Esophagus muscularis mucosa (tissue), 4 donors: ENCODE measurements around the gene DGCR8. TPM values are rescaled to one million over a fixed set of nuclear protein-coding genes. Genes with fewer than 3 reads are reported as not detected.

Experiments
- DNase-seq: peaks from one replicate; pipeline ENCODE4 v3.0.0-alpha.2; 2017; ENCODE audit errors: extremely low spot score
- H3K27ac ChIP-seq, 4 donors: fragments of 200-600 bp; sonication (generic); replicated peaks in 1 of 4; 1 replicate in 3 of 4; 2 replicates in 1 of 4; pipeline ENCODE4 v1.5.1; 2016 to 2019; ENCODE audit warnings: mild to moderate bottlenecking in 1 of 4
- H3K27me3 ChIP-seq, 4 donors: fragments of 200-600 bp; sonication (generic); one replicate each; pipeline versions ENCODE4 v1.5.1 to v1.6.0; 2016 to 2019
- H3K36me3 ChIP-seq, 4 donors: fragments of 200-600 bp; sonication (generic); one replicate each; pipeline ENCODE4 v1.5.1; 2016 to 2019
- H3K4me1 ChIP-seq, 4 donors: fragments of 200-600 bp; sonication (generic); one replicate each; pipeline ENCODE4 v1.5.1; 2016 to 2019
- H3K4me3 ChIP-seq, 4 donors: fragments of 200-600 bp; sonication (generic); 1 replicate in 2 of 4; 2 replicates in 2 of 4; pipeline ENCODE4 v1.5.1; 2016 to 2019; ENCODE audit warnings: mild to moderate bottlenecking in 4 of 4, moderate library complexity in 1 of 4
- H3K9me3 ChIP-seq, 4 donors: fragments of 200-600 bp; sonication (generic); 1 replicate in 3 of 4; 2 replicates in 1 of 4; pipeline ENCODE4 v1.5.1; 2016 to 2019
- EP300 ChIP-seq: sonication (generic); formaldehyde crosslinking; IDR thresholded peaks from one replicate; pipeline ENCODE4 v1.6.1; 2017; ENCODE audit warnings: antibody characterized with exemption
- POLR2A ChIP-seq: fragments of 450-650 bp; IDR thresholded peaks from one replicate; pipeline ENCODE4 v1.6.1; 2017; ENCODE audit warnings: antibody characterized with exemption, moderate library complexity, mild to moderate bottlenecking, low read depth
- POLR2AphosphoS5 ChIP-seq, 2 donors: sonication (generic); formaldehyde crosslinking; IDR thresholded peaks; one replicate each; pipeline ENCODE4 v1.6.1; 2017; ENCODE audit warnings: antibody characterized with exemption in 2 of 2
- WGBS: methylation state at CpG from one replicate; pipeline ENCODE4 v1.1.5; 2018; 5-methylcytosine and 5-hydroxymethylcytosine counted together
- intact Hi-C: fragments of 100-400 bp; cut with DNase I; formaldehyde crosslinking; loops from one replicate; pipeline ENCODE4 v1.15.1; 2023
- total RNA-seq, 4 donors: library from RNA; depleted of rRNA; stranded (reverse); fragments of >200 nt; gene quantifications; one replicate each; pipeline versions ENCODE4 v1.1.0 to v1.2.1, GENCODE V29; 2016
- TF ChIP-seq, protein P1 (sequence below), 3 experiments: fragments of 200-600 bp in 2 of 3; fragments of 450-650 bp in 1 of 3; sonication (generic) in 2 of 3; IDR thresholded peaks; one replicate each; pipeline ENCODE4 v1.5.1; 2017 to 2019; ENCODE audit warnings: antibody characterized with exemption in 3 of 3, mild to moderate bottlenecking in 2 of 3, moderate library complexity in 1 of 3

The DGCR8 gene
- total RNA-seq, 4 donors from 2014 or later, result 16.9 to 26.6 (median 19.6) TPM

DNA sequence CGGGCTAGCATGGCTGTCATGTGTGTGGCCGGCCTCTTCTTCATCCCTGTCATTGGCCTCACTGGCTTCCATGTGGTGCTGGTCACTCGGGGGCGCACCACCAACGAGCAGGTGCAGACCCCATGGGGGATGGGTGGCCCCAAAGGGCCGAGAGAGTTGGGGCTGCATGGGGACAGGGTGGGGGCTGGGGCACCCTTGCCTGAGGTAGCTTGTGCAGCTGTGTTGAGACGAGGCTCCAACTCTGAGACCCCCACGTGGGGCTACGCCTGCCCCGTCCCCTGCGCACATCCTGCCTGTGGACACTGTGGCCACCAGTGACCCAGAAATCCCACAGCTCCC lies 60.0 kb downstream of the DGCR8 start:
- H3K36me3 ChIP-seq, result peaks cover 0 to 59% (median 50%) of the 10 kb centered on the region in 4 donors
- H3K4me1 ChIP-seq, result peaks cover 34 to 40% (median 37%) of the 10 kb centered on the region in 4 donors
- H3K27me3 ChIP-seq, result no peaks in the 10 kb centered on the region
- TF ChIP-seq POLR2AphosphoS5 (IDR thresholded peaks at IDR 0.05), result no peak
- no peaks in the 10 kb centered on the region for H3K9me3 ChIP-seq
- no peak overlapping the region for H3K4me3 ChIP-seq
- DNase-seq, result no peak
- WGBS, result no CpG with 5 or more reads among the region's 11 CpGs
- intact Hi-C loops, result no loop called here
- no peak overlapping the region for H3K27ac ChIP-seq

DNA sequence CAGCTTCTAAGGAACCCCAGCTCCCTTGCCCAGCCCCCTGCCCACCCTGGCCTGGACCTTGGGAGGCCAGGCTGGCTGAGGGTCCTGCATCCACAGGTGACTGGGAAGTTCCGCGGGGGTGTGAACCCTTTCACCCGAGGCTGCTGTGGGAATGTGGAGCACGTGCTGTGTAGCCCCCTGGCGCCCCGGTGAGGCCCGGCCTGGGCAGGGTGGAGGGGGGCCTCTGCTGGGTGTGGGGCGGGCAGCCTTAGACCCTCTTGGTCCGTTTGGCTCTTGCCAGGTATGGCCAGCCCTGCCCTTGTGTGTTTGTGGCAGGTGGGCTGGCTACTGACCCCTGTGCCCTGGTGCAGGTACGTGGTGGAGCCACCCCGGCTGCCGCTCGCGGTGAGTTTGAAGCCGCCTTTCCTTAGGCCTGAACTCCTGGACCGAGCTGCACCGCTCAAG lies 60.5 kb downstream of the DGCR8 start:
- H3K27me3 ChIP-seq, result no peaks in the 10 kb centered on the region
- intact Hi-C loops, result no loop called here
- TF ChIP-seq, protein P1, sequence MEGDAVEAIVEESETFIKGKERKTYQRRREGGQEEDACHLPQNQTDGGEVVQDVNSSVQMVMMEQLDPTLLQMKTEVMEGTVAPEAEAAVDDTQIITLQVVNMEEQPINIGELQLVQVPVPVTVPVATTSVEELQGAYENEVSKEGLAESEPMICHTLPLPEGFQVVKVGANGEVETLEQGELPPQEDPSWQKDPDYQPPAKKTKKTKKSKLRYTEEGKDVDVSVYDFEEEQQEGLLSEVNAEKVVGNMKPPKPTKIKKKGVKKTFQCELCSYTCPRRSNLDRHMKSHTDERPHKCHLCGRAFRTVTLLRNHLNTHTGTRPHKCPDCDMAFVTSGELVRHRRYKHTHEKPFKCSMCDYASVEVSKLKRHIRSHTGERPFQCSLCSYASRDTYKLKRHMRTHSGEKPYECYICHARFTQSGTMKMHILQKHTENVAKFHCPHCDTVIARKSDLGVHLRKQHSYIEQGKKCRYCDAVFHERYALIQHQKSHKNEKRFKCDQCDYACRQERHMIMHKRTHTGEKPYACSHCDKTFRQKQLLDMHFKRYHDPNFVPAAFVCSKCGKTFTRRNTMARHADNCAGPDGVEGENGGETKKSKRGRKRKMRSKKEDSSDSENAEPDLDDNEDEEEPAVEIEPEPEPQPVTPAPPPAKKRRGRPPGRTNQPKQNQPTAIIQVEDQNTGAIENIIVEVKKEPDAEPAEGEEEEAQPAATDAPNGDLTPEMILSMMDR (IDR thresholded peaks at IDR 0.05), result no peak
- no peak overlapping the region for H3K4me3 ChIP-seq
- peaks cover 0 to 64% (median 54%) of the 10 kb centered on the region in 4 donors for H3K36me3 ChIP-seq
- no peak for DNase-seq
- no peak overlapping the region for H3K27ac ChIP-seq
- no peaks in the 10 kb centered on the region for H3K9me3 ChIP-seq
- 94% methylated on average over 9 of the region's 17 CpGs for WGBS
- H3K4me1 ChIP-seq, result peaks cover 30 to 35% (median 33%) of the 10 kb centered on the region in 4 donors

DNA sequence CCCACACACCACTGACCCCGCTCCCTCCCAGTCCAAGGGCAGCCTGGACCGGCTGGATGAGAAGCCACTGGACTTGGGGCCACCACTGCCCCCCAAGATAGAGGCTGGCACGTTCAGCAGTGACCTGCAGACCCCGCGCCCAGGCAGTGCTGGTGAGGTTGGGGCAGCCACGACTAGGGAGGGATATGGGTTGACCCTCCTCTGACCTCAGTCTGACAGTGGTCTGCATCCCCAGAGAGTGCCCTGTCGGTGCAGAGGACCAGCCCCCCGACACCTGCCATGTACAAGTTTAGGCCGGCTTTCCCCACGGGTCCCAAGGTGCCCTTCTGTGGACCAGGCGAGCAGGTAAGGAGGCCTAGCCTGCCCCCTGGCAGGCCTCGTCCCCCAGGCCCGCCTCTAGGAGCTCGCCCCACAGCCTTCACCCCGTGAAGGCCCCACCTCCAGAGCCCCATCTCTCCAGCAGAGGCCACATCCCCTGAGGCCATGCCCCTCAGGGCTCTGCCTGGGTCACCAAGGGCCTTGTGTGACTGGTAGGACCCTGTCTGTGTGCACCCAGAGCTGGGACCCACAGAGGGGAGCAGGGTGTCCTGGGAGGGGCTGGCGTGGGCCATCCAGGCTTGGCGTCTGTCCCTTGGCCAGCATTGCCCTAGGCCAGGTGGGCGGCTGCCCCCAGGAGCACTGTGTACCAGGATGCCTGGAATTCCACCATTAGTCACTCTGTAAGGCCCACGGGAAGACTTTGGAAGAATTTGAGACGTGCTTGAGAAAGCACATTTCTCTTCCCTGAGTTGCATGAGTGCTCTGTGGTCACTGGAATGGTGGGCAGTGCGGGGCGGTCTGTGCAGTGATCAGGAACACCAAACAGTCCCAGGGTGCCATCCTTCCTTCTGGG lies 61.4 kb downstream of the DGCR8 start:
- TF ChIP-seq, protein P1 (IDR thresholded peaks at IDR 0.05), result no peak
- no peak for TF ChIP-seq POLR2A
- TF ChIP-seq POLR2AphosphoS5 (IDR thresholded peaks at IDR 0.05), result no peak
- no peak for TF ChIP-seq EP300
- H3K9me3 ChIP-seq, result no peaks in the 10 kb centered on the region
- H3K27me3 ChIP-seq, result no peaks in the 10 kb centered on the region
- peaks cover 0 to 69% (median 56%) of the 10 kb centered on the region in 4 donors for H3K36me3 ChIP-seq
- intact Hi-C loops, result no loop called here
- peaks cover 21 to 26% (median 24%) of the 10 kb centered on the region in 4 donors for H3K4me1 ChIP-seq
- no peak for DNase-seq
- no peak overlapping the region for H3K4me3 ChIP-seq
- WGBS, result 74% methylated on average over 7 of the region's 22 CpGs
- H3K27ac ChIP-seq, result no peak overlapping the region

DNA sequence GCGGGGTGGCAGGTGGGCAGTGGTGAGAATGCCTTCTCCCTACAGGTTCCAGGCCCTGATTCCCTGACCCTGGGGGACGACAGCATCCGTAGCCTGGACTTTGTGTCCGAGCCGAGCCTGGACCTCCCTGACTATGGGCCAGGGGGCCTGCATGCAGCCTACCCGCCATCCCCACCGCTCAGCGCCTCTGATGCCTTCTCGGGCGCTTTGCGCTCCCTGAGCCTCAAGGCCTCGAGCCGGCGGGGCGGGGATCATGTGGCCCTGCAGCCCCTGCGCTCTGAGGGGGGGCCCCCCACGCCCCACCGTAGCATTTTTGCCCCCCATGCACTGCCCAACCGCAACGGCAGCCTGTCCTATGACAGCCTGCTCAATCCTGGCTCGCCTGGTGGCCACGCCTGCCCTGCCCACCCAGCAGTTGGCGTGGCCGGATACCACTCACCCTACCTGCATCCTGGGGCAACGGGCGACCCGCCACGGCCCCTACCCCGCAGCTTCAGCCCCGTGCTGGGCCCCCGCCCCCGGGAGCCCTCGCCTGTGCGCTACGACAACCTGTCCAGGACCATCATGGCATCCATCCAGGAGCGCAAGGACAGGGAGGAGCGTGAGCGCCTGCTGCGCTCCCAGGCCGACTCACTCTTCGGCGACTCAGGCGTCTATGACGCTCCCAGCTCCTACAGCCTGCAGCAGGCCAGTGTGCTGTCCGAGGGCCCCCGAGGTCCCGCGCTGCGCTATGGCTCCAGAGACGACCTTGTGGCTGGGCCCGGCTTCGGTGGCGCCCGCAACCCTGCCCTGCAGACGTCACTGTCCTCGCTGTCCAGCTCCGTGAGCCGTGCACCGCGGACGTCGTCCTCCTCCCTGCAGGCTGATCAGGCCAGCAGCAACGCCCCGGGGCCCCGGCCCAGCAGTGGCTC lies 62.9 kb downstream of the DGCR8 start:
- no peak for TF ChIP-seq EP300
- TF ChIP-seq POLR2AphosphoS5 (IDR thresholded peaks at IDR 0.05), result no peak
- no peak for TF ChIP-seq POLR2A
- TF ChIP-seq, protein P1 (IDR thresholded peaks at IDR 0.05), result no peak

More for the DNA sequence above, 62.9 kb downstream of the DGCR8 start:
- Histone ChIP-seq H3K36me3 (peaks cover 0 to 74% (median 56%) of the 10 kb centered on the region in 4 donors), H3K4me1 (peaks cover 5 to 11% (median 9%) of the 10 kb centered on the region in 4 donors), H3K27me3 (no peaks in the 10 kb centered on the region), H3K27ac (no peak overlapping the region), H3K4me3 (no peak overlapping the region), H3K9me3 (no peaks in the 10 kb centered on the region)
- WGBS, result 91% methylated on average over 47 of the region's 65 CpGs
- intact Hi-C loops, result no loop called here
- no peak for DNase-seq
